ENCODE data around the gene SKP2.

The SKP2 gene

GRCh38 chr5:36202521-36202961, 50.6 kb downstream of the SKP2 start:
- DNase-seq: peak; percentile 23

GRCh38 chr5:36205329-36205728, 53.4 kb downstream of the SKP2 start:
- no peak for DNase-seq

GRCh38 chr5:36206913-36207312, 55.0 kb downstream of the SKP2 start:
- DNase-seq: no peak

GRCh38 chr5:36208786-36209185, 56.9 kb downstream of the SKP2 start:
- DNase-seq: no peak

GRCh38 chr5:36209664-36210063, 57.8 kb downstream of the SKP2 start:
- DNase-seq: no peak

GRCh38 chr5:36214436-36214835, 62.5 kb downstream of the SKP2 start:
- no peak for DNase-seq

- DNase-seq: no peak
Observed at GRCh38 chr5:36215910-36216309, 64.0 kb downstream of the SKP2 start.

GRCh38 chr5:36217567-36217966, 65.7 kb downstream of the SKP2 start:
- DNase-seq: no peak

GRCh38 chr5:36217988-36218387, 66.1 kb downstream of the SKP2 start:
- DNase-seq: no peak

- DNase-seq: no peak
Observed at GRCh38 chr5:36222620-36223019, 70.7 kb downstream of the SKP2 start.

- DNase-seq: no peak
Observed at GRCh38 chr5:36227046-36227445, 75.1 kb downstream of the SKP2 start.

- DNase-seq: no peak
Observed at GRCh38 chr5:36228505-36228904, 76.6 kb downstream of the SKP2 start.

GRCh38 chr5:36230151-36230790, 78.4 kb downstream of the SKP2 start:
- no peak for DNase-seq

- no peak for DNase-seq
Observed at GRCh38 chr5:36232533-36232932, 80.6 kb downstream of the SKP2 start.
